Stomach smooth muscle (tissue), 2 donors: ENCODE results near the gene DYRK1A.
"Not testable (repeated sequence)": the region's sequence is repeated elsewhere in the genome, so short reads cannot be mapped to it uniquely, and the experiment has no call there.

ENCODE experiments used
- H3K27ac ChIP-seq: one replicate; pipeline ENCODE4 v1.7.0; 2013; ENCODE audit warnings: mild to moderate bottlenecking, low read length, inconsistent platforms
- H3K27me3 ChIP-seq, 2 donors: one replicate each; pipeline ENCODE4 v1.7.0; 2013; ENCODE audit warnings: low read length in 2 of 2; ENCODE audit not compliant: insufficient read depth in 2 of 2, control insufficient read depth in 1 of 2
- H3K36me3 ChIP-seq, 2 donors: one replicate each; pipeline ENCODE4 v1.7.0; 2013; ENCODE audit warnings: low read length in 2 of 2; ENCODE audit not compliant: control insufficient read depth in 2 of 2, insufficient read depth in 2 of 2
- H3K4me1 ChIP-seq: one replicate; pipeline ENCODE4 v1.7.0; 2013; ENCODE audit warnings: low read length; ENCODE audit not compliant: control insufficient read depth, insufficient read depth
- H3K4me3 ChIP-seq, 2 donors: one replicate each; pipeline ENCODE4 v1.7.0; 2013; ENCODE audit warnings: low read length in 2 of 2
- H3K9ac ChIP-seq, 2 donors: one replicate each; pipeline ENCODE4 v1.7.0; 2013; ENCODE audit warnings: low read length in 2 of 2, mild to moderate bottlenecking in 1 of 2
- H3K9me3 ChIP-seq, 2 donors: one replicate each; pipeline ENCODE4 v1.7.0; 2013; ENCODE audit warnings: low read length in 2 of 2; ENCODE audit not compliant: control insufficient read depth in 2 of 2
- donor health status: healthy.
- donor health status: Pancreatic carcinoma.

DYRK1A gene

DNA sequence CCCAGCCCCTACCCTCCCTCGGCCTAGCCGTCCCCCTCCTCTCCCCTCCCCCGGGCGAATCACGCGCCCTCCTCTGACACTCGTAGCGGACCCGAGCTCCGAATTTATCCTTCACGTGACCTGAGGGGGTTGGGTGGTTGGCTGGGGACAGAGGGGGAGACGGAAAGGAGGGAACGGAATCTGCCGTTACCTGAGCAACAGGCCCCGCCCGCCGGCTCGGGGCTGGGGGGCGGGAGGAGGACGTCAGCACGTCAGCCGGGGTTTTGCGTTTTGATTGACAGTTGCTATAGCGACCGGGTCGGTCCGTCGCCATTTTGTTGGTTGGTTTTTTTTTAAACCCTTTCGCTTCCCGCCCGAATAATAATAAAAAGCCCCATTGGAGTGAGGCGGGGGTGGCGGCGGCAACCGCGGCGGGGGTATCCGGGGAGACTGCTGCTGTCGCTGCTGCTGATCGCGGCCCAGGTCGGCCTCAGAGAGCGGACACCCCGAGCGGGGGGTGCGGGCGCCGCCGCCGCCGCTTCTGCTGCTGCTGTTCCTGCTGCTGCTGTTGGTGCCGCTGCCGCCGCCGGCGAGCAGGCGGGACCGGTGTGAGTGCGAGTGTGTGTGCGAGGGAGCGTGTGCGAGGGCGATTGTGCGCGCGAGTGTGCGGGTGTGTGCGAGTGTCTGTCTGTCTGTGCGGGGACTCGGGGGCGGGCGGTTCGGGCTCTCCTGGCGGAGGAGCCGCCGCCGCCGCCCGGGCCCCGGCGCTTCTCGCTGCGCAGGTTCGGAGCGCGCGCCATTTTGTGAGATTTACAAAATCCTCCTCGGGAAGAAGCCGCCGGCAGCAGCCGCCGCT lies at the start of gene DYRK1A:
Gene DYRK1A (plus strand): TSS at position 292 of the 835 bp plus-strand sequence. CDS start 53,602 bp downstream, outside the sequence.
- Histone ChIP-seq H3K4me3 (peak within 1 kb of the TSS; percentile 92 to 97), H3K9ac (peak within 1 kb of the TSS; percentile 96 to 99), H3K36me3 (no peaks in the 10 kb centered on the region), H3K27me3 (no peaks in the 10 kb centered on the region), H3K27ac (peak within 1 kb of the TSS; percentile 97), H3K4me1 (peaks cover 7% of the 10 kb centered on the region), H3K9me3 (no peaks in the 10 kb centered on the region)

DNA sequence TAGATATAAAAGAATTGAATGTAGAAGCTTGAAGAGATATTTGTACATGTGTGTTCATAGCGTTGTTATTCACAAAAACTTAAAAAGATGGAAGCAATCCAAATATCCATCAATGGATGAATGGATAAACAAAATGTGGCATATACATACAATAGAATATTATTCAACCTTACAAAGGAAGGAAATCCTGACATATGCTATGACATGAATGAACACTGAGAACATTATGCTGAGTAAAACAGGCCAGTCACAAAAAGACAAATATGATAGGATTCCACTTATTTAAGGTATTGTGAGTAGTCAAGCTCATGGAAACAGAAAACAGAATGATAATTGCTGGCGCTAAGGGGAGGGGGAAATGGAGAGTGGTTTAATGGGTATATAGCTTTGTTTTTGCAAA lies 47.0 kb upstream of the DYRK1A start:
- Histone ChIP-seq H3K9ac (no peak overlapping the region), H3K27ac (no peak overlapping the region), H3K4me1 (no peaks in the 10 kb centered on the region), H3K9me3 (peaks cover 4 to 9% of the 10 kb centered on the region in 2 donors), H3K4me3 (no peak overlapping the region), H3K27me3 (no peaks in the 10 kb centered on the region), H3K36me3 (no peaks in the 10 kb centered on the region)

DNA sequence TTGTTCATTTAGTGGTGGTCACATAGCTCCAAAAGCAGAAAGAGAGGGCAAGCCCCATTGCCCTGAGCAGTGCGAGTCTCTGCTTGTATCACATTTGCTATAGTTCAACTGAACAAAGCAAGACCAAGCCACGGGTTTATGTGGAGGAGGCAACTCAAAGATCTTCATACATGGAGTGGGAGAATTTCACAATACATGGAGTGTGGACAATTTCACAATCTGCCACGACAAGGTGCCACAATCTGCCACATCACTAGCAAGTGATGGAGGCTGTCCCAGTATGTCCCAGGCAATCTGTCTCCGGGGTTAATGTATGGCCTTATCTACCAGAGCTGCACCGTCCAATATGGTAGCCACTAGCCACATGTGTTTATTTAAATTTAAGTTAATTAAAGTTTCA lies 44.5 kb upstream of the DYRK1A start:
- H3K27ac ChIP-seq: no peak overlapping the region
- no peaks in the 10 kb centered on the region for H3K4me1 ChIP-seq
- peaks cover 3 to 7% of the 10 kb centered on the region in 2 donors for H3K9me3 ChIP-seq
- H3K9ac ChIP-seq: no peak overlapping the region
- no peak overlapping the region for H3K4me3 ChIP-seq
- H3K27me3 ChIP-seq: no peaks in the 10 kb centered on the region
- no peaks in the 10 kb centered on the region for H3K36me3 ChIP-seq

DNA sequence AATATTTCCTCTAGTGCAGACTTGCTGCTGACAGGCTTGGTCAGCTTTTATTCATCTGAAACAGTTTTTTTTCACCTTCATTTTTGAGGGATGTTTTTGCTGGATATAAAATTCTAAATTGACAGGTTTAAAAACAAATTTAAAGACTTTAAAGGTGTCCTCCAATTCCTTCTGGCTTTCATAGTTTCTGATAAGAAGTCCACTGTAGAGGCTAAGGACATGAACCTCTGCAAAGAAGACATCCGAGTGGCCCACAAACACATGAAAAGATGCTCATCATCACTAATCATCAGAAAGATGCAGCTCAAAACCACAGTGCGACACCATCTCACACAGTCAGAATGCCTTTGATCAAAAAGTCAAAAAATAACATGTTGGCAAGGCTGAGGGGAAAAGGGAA lies 42.0 kb upstream of the DYRK1A start:
- Histone ChIP-seq H3K27ac (no peak overlapping the region), H3K4me3 (no peak overlapping the region), H3K36me3 (no peaks in the 10 kb centered on the region), H3K9me3 (no peaks in the 10 kb centered on the region), H3K9ac (no peak overlapping the region), H3K4me1 (no peaks in the 10 kb centered on the region), H3K27me3 (no peaks in the 10 kb centered on the region)

DNA sequence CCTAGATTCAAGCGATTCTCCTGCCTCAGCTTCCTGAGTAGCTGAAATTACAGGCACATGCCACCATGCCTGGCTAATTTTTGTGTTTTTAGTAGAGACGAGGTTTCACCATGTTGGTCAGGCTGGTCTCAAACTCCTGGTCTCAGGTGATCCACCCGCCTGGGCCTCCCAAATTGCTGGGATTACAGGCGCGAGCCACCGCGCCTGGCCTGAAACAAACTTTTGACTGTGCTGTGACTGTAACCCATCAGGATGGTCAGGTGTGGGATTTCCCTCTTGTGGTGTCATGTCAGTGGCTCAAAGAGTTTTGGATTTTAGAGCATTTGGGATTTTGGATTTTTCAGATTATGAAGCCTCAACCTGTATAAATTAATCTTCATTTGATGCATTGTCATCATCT lies 38.4 kb upstream of the DYRK1A start:
- not testable (repeated sequence) for H3K9me3 ChIP-seq, H3K27me3 ChIP-seq, H3K27ac ChIP-seq, H3K4me3 ChIP-seq, H3K36me3 ChIP-seq, H3K9ac ChIP-seq, H3K4me1 ChIP-seq

DNA sequence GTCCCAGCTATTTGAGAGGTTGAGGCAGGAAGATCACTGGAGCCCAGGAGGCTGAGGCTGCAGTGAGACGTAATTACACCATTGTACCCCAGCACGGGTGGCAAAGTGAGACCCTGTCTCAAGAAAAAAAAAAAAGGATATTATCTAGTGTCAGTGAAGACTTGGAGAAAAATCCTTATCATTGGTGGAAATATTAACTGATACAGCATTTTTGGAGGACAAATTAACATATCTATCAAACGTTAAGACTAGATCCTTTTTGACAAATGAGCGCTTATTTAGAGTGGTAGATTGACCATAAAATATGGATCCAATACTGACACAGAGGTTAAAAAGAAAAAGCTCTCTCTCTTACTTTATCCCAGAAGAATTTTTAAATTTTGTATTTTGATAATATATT lies 35.2 kb upstream of the DYRK1A start:
- no peaks in the 10 kb centered on the region for H3K9me3 ChIP-seq
- H3K36me3 ChIP-seq: no peaks in the 10 kb centered on the region
- H3K9ac ChIP-seq: no peak overlapping the region
- H3K4me1 ChIP-seq: no peaks in the 10 kb centered on the region
- H3K27ac ChIP-seq: no peak overlapping the region
- H3K27me3 ChIP-seq: no peaks in the 10 kb centered on the region
- no peak overlapping the region for H3K4me3 ChIP-seq

DNA sequence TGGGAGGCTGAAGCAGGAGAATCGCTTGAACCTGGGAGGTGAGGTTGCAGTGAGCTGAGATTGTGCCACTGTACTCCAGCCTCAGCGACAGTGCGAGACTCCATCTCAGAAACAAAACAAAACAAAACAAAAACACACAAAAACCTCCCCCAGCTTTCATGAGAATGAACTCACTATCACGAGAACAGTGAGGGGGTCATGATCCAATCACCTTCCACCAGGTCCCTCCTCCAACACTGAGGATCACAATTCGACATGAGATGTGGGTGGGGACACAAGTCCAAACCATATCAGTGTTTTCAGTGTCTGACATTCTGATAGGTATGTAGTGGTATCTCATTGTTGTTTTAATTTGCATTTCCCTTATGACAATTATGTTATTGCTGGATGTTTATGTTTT lies 31.5 kb upstream of the DYRK1A start:
- Histone ChIP-seq H3K9ac (no peak overlapping the region), H3K27ac (no peak overlapping the region), H3K4me1 (peaks cover 10% of the 10 kb centered on the region), H3K9me3 (no peaks in the 10 kb centered on the region), H3K27me3 (no peaks in the 10 kb centered on the region), H3K36me3 (no peaks in the 10 kb centered on the region), H3K4me3 (no peak overlapping the region)

DNA sequence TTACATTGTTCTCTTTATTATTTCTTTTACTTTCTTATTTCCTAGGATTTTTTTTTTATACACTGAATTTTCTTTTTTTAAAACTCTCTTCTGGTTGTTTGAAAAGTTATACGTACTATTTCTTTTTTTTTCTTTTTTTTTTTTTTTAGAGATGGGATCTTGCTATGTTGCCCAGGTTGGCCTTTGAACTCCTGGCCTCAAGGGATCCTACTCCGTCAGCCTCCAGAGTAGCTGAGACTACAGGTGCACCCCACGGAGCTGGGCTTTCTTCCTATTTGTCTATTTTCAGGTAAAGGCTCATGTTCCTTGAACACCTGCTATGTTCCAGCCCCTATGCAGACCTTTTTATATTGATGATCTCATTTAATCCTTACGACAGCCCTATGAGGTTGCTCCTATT lies 29.4 kb upstream of the DYRK1A start:
- Histone ChIP-seq H3K9ac (no peak overlapping the region), H3K27me3 (no peaks in the 10 kb centered on the region), H3K4me3 (no peak overlapping the region), H3K36me3 (no peaks in the 10 kb centered on the region), H3K27ac (no peak overlapping the region), H3K9me3 (no peaks in the 10 kb centered on the region), H3K4me1 (peaks cover 10% of the 10 kb centered on the region)

DNA sequence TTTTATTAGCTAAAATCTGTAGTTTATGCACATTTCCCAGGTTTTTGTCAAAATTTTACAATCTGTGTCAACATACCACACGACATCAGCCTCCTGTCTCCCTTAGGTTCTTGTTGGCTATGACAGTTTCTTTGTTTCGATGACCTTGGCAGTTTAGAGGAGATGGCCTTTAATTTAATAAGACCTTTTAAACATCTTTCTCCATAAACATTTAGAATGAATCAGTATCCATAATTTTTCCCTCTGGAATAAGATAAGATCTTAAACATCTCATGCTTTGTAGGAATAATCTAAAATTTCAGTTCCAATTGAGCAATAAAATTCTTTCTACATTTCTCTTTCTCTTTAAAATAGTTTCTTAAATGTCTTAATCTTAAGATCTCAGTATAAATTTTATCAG lies 28.7 kb upstream of the DYRK1A start:
- no peak overlapping the region for H3K27ac ChIP-seq
- H3K27me3 ChIP-seq: no peaks in the 10 kb centered on the region

DNA sequence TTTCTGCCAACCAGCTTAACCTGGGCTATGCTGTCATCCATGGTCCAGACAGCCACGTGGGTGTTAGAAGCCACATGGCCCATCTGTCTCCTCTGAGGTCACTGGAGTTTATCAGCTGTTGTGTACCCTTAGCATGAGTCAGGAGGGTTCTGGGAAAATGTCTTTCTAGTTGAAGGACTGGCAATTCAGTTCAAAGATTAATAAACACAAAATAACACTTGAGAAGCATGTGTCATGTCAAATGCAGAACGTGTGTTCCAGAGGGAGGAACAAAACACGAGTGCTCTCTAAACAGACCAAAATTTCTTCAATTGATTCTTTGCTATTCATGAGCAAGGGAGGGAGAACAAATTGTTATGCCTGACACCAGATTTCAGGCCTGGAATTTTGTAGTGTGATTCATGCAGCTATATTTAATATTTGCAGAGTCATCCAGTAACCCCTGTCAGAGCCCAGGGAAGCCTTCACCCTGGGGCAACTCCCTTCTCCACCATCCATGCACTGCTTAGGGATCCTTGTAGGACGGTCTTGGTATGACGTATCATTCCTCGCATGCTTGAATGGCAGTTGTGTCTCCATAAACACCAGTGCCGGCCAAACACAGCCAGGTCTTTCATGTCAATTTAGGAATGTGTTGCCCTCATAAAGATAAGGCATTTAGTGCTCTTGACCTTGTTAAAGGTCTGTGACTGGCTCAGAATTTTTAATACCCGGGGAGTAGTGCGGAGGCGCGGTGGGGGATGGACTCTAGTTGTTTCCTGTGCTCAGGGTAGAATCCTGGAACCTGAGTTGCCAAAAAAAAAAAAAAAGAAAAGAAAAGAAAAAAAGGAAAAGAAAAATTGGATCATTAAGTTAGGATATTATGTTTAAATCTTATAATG lies 27.7 kb upstream of the DYRK1A start:
- Histone ChIP-seq H3K27ac (peak overlapping the region; percentile 69), H3K4me3 (peak overlapping the region; percentile 44 to 45), H3K27me3 (no peaks in the 10 kb centered on the region), H3K4me1 (peaks cover 10% of the 10 kb centered on the region), H3K9ac (peak overlapping the region in 1 of 2 donors; percentile 46), H3K36me3 (no peaks in the 10 kb centered on the region), H3K9me3 (no peaks in the 10 kb centered on the region)

More for the DNA sequence above, 28.7 kb upstream of the DYRK1A start:
- no peaks in the 10 kb centered on the region for H3K9me3 ChIP-seq
- H3K9ac ChIP-seq: no peak overlapping the region
- peaks cover 10% of the 10 kb centered on the region for H3K4me1 ChIP-seq
- H3K36me3 ChIP-seq: no peaks in the 10 kb centered on the region
- no peak overlapping the region for H3K4me3 ChIP-seq
